ENCODE data around the gene ZNF79.

DNA sequence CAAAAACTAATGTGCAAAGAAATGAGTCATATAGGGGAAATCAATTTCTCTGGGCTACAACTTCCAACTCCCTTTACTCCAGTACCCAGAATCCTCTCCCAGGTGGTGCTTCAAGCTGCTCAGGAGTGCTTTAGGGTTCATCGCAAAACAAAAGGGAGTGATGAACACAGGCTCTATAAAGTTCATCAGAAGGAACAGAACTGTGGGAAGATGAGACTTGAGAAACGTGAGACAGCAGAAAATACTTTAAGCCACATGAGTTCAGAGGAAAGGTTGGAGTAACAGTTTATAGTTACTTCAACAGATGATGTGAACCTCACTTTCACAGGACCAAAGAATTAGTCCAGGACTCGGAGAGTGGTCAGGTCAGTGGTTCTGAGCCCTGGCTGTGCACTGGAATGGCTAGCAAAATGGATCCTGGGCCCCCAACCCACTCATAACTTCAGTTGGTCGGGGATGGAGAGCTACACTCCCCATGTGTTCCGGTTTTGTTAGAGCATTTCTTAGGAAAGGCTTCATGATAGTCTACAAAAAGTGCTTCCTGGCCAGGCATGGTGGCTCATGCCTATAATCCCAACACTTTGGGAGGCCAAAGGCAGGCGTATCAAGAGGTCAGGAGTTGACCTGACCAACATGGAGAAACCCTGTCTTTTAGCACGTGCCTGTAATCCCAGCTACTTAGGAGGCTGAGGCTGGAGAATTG is 22.7 kb downstream of the ZNF79 start:
- no peak for TF ChIP-seq POLR2A (IDR thresholded peaks at IDR 0.05)
- TF ChIP-seq, protein P1, sequence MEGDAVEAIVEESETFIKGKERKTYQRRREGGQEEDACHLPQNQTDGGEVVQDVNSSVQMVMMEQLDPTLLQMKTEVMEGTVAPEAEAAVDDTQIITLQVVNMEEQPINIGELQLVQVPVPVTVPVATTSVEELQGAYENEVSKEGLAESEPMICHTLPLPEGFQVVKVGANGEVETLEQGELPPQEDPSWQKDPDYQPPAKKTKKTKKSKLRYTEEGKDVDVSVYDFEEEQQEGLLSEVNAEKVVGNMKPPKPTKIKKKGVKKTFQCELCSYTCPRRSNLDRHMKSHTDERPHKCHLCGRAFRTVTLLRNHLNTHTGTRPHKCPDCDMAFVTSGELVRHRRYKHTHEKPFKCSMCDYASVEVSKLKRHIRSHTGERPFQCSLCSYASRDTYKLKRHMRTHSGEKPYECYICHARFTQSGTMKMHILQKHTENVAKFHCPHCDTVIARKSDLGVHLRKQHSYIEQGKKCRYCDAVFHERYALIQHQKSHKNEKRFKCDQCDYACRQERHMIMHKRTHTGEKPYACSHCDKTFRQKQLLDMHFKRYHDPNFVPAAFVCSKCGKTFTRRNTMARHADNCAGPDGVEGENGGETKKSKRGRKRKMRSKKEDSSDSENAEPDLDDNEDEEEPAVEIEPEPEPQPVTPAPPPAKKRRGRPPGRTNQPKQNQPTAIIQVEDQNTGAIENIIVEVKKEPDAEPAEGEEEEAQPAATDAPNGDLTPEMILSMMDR (IDR thresholded peaks at IDR 0.05): no peak
